Amygdala (tissue), 56 donors: ENCODE results near the gene SLC8A3.

ENCODE experiments used
- DNase-seq, 56 donors: peaks; one replicate each; lab custom pipeline; 2025; lab: John Stamatoyannopoulos, UW

Gene SLC8A3

GRCh38 chr14:70005281-70005805 lies 183.4 kb downstream of the SLC8A3 start:
- no peak for DNase-seq

GRCh38 chr14:70004791-70005190 lies 184.0 kb downstream of the SLC8A3 start:
- DNase-seq: no peak

- DNase-seq: no peak
Observed at GRCh38 chr14:70002589-70003346, 186.0 kb downstream of the SLC8A3 start.

GRCh38 chr14:70000601-70001000 lies 188.2 kb downstream of the SLC8A3 start:
- no peak for DNase-seq

GRCh38 chr14:69999261-69999674 lies 189.5 kb downstream of the SLC8A3 start:
- no peak for DNase-seq

- DNase-seq: no peak
Observed at GRCh38 chr14:69997849-69998248, 190.9 kb downstream of the SLC8A3 start.

GRCh38 chr14:69996216-69996615 lies 192.5 kb downstream of the SLC8A3 start:
- no peak for DNase-seq
